HepG2 (cell line): ENCODE data around the gene HELB. TPM values are rescaled to one million over a fixed set of nuclear protein-coding genes. Genes with fewer than 3 reads are reported as not detected.

ENCODE experiments used
- ATAC-seq: fragments of 200-7000 bp; cut with Tn5 transposase; 3 replicates; pipeline ENCODE4 v1.9.1; 2020; ENCODE audit warnings: mild to moderate bottlenecking, moderate library complexity
- BruUV-seq: library from RNA; stranded (reverse); fragments of 400-500 nt; replicated peaks from 2 replicates; lab custom pipeline; 2021; lab: Mats Ljungman, UMichigan
- CTCF ChIA-PET: fragments of 300-600 bp; formaldehyde crosslinking; extraction: SDS; loops from one replicate; lab custom pipeline; 2021; ENCODE audit warnings: low total read pairs, inconsistent platforms, low intra/inter-chr PET ratio; lab: Yijun Ruan, JAX
- POLR2A ChIA-PET: fragments of 350-600 bp; sonication (Branson Sonifier 250); formaldehyde crosslinking; loops from one replicate; lab custom pipeline; 2020; ENCODE audit warnings: antibody characterized with exemption, inconsistent platforms; lab: Yijun Ruan, JAX
- DNase-seq: peaks from one replicate; pipeline ENCODE4 v3.0.0-alpha.2; 2015; ENCODE audit warnings: low spot score
- FAIRE-seq: peaks from 3 replicates; lab custom pipeline; 2011; peaks lifted over from hg19 to GRCh38; lab: Jason Lieb, UNC
- H2AFZ ChIP-seq: one replicate; pipeline ENCODE4 v1.6.1; 2011; ENCODE audit warnings: low read length, inconsistent platforms
- H3K27ac ChIP-seq: fragments of 300-600 bp; 3 replicates; pipeline ENCODE4 v1.8.0; 2011; ENCODE audit warnings: mixed run types, mild to moderate bottlenecking, mixed read lengths, low read length, inconsistent platforms; ENCODE audit not compliant: insufficient read depth; ENCODE audit errors: extremely low read length
- H3K27me3 ChIP-seq, 2 experiments: fragments of 200-600 bp in 1 of 2; 2 replicates in 1 of 2; 3 replicates in 1 of 2; pipeline versions ENCODE4 v1.6.0 to v1.8.0; 2011; ENCODE audit warnings: low read length in 2 of 2, mild to moderate bottlenecking in 2 of 2, moderate library complexity in 2 of 2, inconsistent platforms in 1 of 2; ENCODE audit not compliant: insufficient read depth in 2 of 2, control insufficient read depth in 1 of 2
- H3K36me3 ChIP-seq, 2 experiments: fragments of 200-600 bp in 1 of 2; replicated peaks in 1 of 2; 2 replicates in 1 of 2; 3 replicates in 1 of 2; pipeline versions ENCODE4 v1.5.1 to v1.8.0; 2011; ENCODE audit warnings: low read length in 2 of 2, inconsistent platforms in 1 of 2; ENCODE audit not compliant: insufficient read depth in 2 of 2, control insufficient read depth in 1 of 2
- H3K4me1 ChIP-seq: 2 replicates; pipeline ENCODE4 v1.5.1; 2012; ENCODE audit warnings: low read length, inconsistent platforms; ENCODE audit not compliant: insufficient read depth
- H3K4me2 ChIP-seq: 2 replicates; pipeline ENCODE4 v1.6.0; 2011; ENCODE audit warnings: low read depth, low read length, inconsistent platforms
- H3K4me3 ChIP-seq, 3 experiments: fragments of 200-600 bp in 1 of 3; sonication (generic), shearing (Covaris generic) in 1 of 3; replicated peaks in 1 of 3; 2 replicates each; pipeline ENCODE4 v1.5.1; 2011 to 2016; ENCODE audit warnings: low read length in 3 of 3, inconsistent platforms in 2 of 3, low read depth in 2 of 3, mild to moderate bottlenecking in 2 of 3, control low read depth in 1 of 3, mixed read lengths in 1 of 3; ENCODE audit not compliant: insufficient read depth in 1 of 3
- H3K79me2 ChIP-seq: one replicate; pipeline ENCODE4 v1.6.1; 2011; ENCODE audit warnings: low read length, inconsistent platforms; ENCODE audit not compliant: insufficient read depth
- H3K9ac ChIP-seq: 2 replicates; pipeline ENCODE4 v1.6.0; 2011; ENCODE audit warnings: mild to moderate bottlenecking, low read depth, low read length, inconsistent platforms; ENCODE audit not compliant: insufficient read depth
- H3K9me3 ChIP-seq: 2 replicates; pipeline ENCODE4 v1.5.1; 2012; ENCODE audit warnings: mild to moderate bottlenecking, low read length
- H4K20me1 ChIP-seq: 2 replicates; pipeline ENCODE4 v1.6.0; 2011; ENCODE audit warnings: inconsistent platforms, mild to moderate bottlenecking, low read length, moderate library complexity; ENCODE audit not compliant: insufficient read depth
- GTF3A ChIP-seq: sonication (generic); formaldehyde crosslinking; conservative IDR thresholded peaks from 2 replicates; pipeline ENCODE4 v1.4.0; 2020; ENCODE audit warnings: mild to moderate bottlenecking, missing genetic modification reagents
- HNRNPUL1 ChIP-seq: fragments of 200-400 bp; formaldehyde crosslinking; IDR thresholded peaks from 2 replicates; pipeline ENCODE4 v1.6.1; 2017; ENCODE audit warnings: low read depth, mild to moderate bottlenecking, low read length, moderate library complexity
- MIXL1 ChIP-seq: IDR thresholded peaks from 2 replicates; pipeline ENCODE4 v1.6.1; 2016
- NCOA5 ChIP-seq: sonication (generic); formaldehyde crosslinking; IDR thresholded peaks from 2 replicates; pipeline ENCODE4 v1.4.0; 2020; ENCODE audit warnings: missing genetic modification reagents
- RERE ChIP-seq: IDR thresholded peaks from 2 replicates; pipeline ENCODE4 v1.6.1; 2016; ENCODE audit warnings: low read depth, missing genetic modification reagents, missing compliant biosample characterization
- ZFP62 ChIP-seq: sonication (generic); formaldehyde crosslinking; IDR thresholded peaks from 2 replicates; pipeline ENCODE4 v1.4.0; 2020; ENCODE audit warnings: missing genetic modification reagents
- ZNF17 ChIP-seq: sonication (generic); formaldehyde crosslinking; IDR thresholded peaks from 2 replicates; pipeline ENCODE4 v1.5.0; 2020; ENCODE audit warnings: mild to moderate bottlenecking, missing genetic modification reagents
- WGBS: methylation state at CpG from one replicate; pipeline ENCODE4 v1.1.6; 2017; ENCODE audit warnings: low lambda C conversion rate; 5-methylcytosine and 5-hydroxymethylcytosine counted together
- in situ Hi-C: cut with HindIII; loops from 2 replicates; pipeline ENCODE4 v1.10.0; 2017; ENCODE audit warnings: low pct_unique_long_range_greater_than_20kb; ENCODE audit not compliant: extremely low pct_ligation_motif_present
- intact Hi-C: fragments of 100-400 bp; cut with micrococcal nuclease; formaldehyde crosslinking; loops from one replicate; pipeline ENCODE4 v1.10.0; 2022; ENCODE audit not compliant: unreplicated experiment
- polyA plus RNA-seq, 8 experiments: library from polyadenylated mRNA; depleted of rRNA in 3 of 8; stranded (reverse) in 7 of 8; unstranded in 1 of 8; fragments of >200 nt; fragmentation: Illumina TruSeq in 4 of 8; extraction: Trizol in 4 of 8; gene quantifications; 2 replicates each; pipeline versions ENCODE4 v1.2.1 to v1.2.3, GENCODE V29; 2011 to 2016; ENCODE audit warnings: low read depth in 4 of 8, missing spikeins in 1 of 8, mixed read lengths in 1 of 8; ENCODE audit not compliant: insufficient read depth in 1 of 8
- total RNA-seq, 5 experiments: library from RNA; depleted of rRNA; stranded (reverse); fragments of >200 nt; fragmentation: Illumina TruSeq; extraction: Trizol; gene quantifications; 2 replicates each; pipeline ENCODE4 v1.2.3, GENCODE V29; 2016; ENCODE audit warnings: low read depth in 1 of 5
- TF ChIP-seq, protein P1 (sequence below): sonication (generic); formaldehyde crosslinking; IDR thresholded peaks from 2 replicates; pipeline ENCODE4 v1.4.0; 2020; ENCODE audit warnings: mild to moderate bottlenecking, missing genetic modification reagents
- TF ChIP-seq, protein P2 (sequence below): IDR thresholded peaks from 2 replicates; pipeline ENCODE4 v1.6.1; 2018; ENCODE audit warnings: missing genetic modification reagents, mild to moderate bottlenecking, missing compliant biosample characterization

Gene HELB
- total and polyA plus RNA-seq, 2 of the 13 experiments (the other 11 are each of a cell fraction or from before 2014, with no cell fraction given): 1.7 to 3.7 TPM

DNA sequence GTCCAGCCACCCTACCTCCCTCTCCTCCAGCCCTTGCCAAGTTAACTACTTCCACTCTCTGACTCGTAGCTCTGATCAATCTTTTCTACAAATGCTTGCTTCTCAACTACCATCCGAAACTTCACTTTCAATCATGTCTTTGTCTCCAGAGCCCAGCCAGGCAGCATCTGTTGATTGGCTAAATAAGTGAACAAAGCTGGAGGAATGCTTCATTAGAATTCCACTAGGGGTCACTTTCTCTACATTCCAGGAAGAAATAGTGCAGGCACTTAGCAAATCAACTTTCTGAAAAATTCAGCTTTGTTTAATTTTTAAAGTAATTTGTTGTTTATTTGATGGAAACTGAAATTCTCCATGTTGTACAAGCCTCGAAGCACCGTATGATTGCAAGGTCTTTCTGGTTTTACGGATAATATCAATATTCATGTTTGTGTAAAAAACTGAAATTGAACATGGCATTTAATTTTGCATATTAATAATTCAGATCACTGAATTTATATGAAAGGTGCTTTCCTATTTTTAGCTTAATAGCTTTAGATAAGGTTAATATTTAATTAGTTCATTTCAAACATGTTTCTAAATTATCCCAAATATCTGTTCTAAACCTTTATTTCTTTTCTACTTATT, 32.4 kb upstream of the HELB start (continued):
- TF ChIP-seq, protein P1, sequence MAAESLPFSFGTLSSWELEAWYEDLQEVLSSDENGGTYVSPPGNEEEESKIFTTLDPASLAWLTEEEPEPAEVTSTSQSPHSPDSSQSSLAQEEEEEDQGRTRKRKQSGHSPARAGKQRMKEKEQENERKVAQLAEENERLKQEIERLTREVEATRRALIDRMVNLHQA (CRISPR knock-in tag): no peak

GRCh38 chr12:66270613-66271012, 31.7 kb upstream of the HELB start:
- in situ Hi-C loops: no loop called here
- WGBS: 6% methylated on average over 1 of the region's 1 CpG

More at GRCh38 chr12:66270613-66271012, 31.7 kb upstream of the HELB start:
- TF ChIP-seq, protein P2, sequence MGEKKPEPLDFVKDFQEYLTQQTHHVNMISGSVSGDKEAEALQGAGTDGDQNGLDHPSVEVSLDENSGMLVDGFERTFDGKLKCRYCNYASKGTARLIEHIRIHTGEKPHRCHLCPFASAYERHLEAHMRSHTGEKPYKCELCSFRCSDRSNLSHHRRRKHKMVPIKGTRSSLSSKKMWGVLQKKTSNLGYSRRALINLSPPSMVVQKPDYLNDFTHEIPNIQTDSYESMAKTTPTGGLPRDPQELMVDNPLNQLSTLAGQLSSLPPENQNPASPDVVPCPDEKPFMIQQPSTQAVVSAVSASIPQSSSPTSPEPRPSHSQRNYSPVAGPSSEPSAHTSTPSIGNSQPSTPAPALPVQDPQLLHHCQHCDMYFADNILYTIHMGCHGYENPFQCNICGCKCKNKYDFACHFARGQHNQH (CRISPR knock-in tag): no peak
- no peak for TF ChIP-seq ZNF17 (CRISPR knock-in tag)
- TF ChIP-seq GTF3A (CRISPR knock-in tag): no peak
- TF ChIP-seq ZFP62: no peak
- no peak for TF ChIP-seq HNRNPUL1
- TF ChIP-seq NCOA5 (CRISPR knock-in tag): no peak
- no peak for TF ChIP-seq RERE (CRISPR knock-in tag)
- TF ChIP-seq MIXL1 (CRISPR knock-in tag): no peak
- no peaks in the 10 kb centered on the region for H3K4me1 ChIP-seq
- ChIA-PET CTCF (interaction anchor here (1.3 kb wide), 1 partner anchor 138 kb away, joined by 3 read pairs; no protein-coding TSS in a partner anchor), POLR2A (no interaction called here)
- FAIRE-seq (no peak), ATAC-seq (no peak), DNase-seq (no peak)
- H3K9me3 ChIP-seq: no peaks in the 10 kb centered on the region
- no peaks in the 10 kb centered on the region for H3K36me3 ChIP-seq
- no TSS peak for BruUV-seq
- H3K9ac ChIP-seq: no peak overlapping the region
- H3K79me2 ChIP-seq: no peaks in the 10 kb centered on the region
- H3K4me3 ChIP-seq: no peak overlapping the region
- H2AFZ ChIP-seq: no peak overlapping the region
- no peak overlapping the region for H3K27ac ChIP-seq
- H3K4me2 ChIP-seq: no peak overlapping the region
- H4K20me1 ChIP-seq: no peaks in the 10 kb centered on the region
- intact Hi-C loops: no loop called here
- H3K27me3 ChIP-seq: peaks cover 0 to 3% of the 10 kb centered on the region in 2 experiments; a peak in 2 of 5 replicates
